Measurements from ENCODE around the gene PROSER2. TPM values are rescaled to one million over a fixed set of nuclear protein-coding genes. Genes with fewer than 3 reads are reported as not detected.
A peak's percentile ranks its signal among the peaks of the same experiment; 100 is the strongest.

Gene PROSER2
- total and polyA plus RNA-seq, 9 of the 15 experiments (the other 6 are each of a cell fraction or from before 2014, with no cell fraction given): 0.62 to 14.8 (median 2.9) TPM

- TF ChIP-seq, protein P1, sequence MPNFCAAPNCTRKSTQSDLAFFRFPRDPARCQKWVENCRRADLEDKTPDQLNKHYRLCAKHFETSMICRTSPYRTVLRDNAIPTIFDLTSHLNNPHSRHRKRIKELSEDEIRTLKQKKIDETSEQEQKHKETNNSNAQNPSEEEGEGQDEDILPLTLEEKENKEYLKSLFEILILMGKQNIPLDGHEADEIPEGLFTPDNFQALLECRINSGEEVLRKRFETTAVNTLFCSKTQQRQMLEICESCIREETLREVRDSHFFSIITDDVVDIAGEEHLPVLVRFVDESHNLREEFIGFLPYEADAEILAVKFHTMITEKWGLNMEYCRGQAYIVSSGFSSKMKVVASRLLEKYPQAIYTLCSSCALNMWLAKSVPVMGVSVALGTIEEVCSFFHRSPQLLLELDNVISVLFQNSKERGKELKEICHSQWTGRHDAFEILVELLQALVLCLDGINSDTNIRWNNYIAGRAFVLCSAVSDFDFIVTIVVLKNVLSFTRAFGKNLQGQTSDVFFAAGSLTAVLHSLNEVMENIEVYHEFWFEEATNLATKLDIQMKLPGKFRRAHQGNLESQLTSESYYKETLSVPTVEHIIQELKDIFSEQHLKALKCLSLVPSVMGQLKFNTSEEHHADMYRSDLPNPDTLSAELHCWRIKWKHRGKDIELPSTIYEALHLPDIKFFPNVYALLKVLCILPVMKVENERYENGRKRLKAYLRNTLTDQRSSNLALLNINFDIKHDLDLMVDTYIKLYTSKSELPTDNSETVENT (CRISPR knock-in tag; IDR thresholded peaks at IDR 0.05): no peak
- TF ChIP-seq RBM34 (IDR thresholded peaks at IDR 0.05; ENCODE audit: borderline replicate concordance, insufficient read depth, low read length) (no peak), ZNF76 (CRISPR knock-in tag; IDR thresholded peaks at IDR 0.05; ENCODE audit: borderline replicate concordance) (no peak), ZNF695 (CRISPR knock-in tag; IDR thresholded peaks at IDR 0.05) (no peak), HINFP (tag; conservative IDR thresholded peaks at IDR 0.05; ENCODE audit: low read depth) (no peak), ZNF212 (CRISPR knock-in tag; IDR thresholded peaks at IDR 0.05) (no peak), SAP30 (IDR thresholded peaks at IDR 0.05; ENCODE audit: borderline replicate concordance, insufficient read depth, low read depth, low read length, poor library complexity, severe bottlenecking) (no peak), SOX6 (IDR thresholded peaks at IDR 0.05) (peak; percentile 32; the same call in 1 of the 2 replicates)
- TF ChIP-seq, protein P2, sequence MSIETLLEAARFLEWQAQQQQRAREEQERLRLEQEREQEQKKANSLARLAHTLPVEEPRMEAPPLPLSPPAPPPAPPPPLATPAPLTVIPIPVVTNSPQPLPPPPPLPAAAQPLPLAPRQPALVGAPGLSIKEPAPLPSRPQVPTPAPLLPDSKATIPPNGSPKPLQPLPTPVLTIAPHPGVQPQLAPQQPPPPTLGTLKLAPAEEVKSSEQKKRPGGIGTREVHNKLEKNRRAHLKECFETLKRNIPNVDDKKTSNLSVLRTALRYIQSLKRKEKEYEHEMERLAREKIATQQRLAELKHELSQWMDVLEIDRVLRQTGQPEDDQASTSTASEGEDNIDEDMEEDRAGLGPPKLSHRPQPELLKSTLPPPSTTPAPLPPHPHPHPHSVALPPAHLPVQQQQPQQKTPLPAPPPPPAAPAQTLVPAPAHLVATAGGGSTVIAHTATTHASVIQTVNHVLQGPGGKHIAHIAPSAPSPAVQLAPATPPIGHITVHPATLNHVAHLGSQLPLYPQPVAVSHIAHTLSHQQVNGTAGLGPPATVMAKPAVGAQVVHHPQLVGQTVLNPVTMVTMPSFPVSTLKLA (conservative IDR thresholded peaks at IDR 0.05): peak in 1 of 2 experiments; percentile 55; a peak in 2 of 4 replicates
- TF ChIP-seq, protein P3, sequence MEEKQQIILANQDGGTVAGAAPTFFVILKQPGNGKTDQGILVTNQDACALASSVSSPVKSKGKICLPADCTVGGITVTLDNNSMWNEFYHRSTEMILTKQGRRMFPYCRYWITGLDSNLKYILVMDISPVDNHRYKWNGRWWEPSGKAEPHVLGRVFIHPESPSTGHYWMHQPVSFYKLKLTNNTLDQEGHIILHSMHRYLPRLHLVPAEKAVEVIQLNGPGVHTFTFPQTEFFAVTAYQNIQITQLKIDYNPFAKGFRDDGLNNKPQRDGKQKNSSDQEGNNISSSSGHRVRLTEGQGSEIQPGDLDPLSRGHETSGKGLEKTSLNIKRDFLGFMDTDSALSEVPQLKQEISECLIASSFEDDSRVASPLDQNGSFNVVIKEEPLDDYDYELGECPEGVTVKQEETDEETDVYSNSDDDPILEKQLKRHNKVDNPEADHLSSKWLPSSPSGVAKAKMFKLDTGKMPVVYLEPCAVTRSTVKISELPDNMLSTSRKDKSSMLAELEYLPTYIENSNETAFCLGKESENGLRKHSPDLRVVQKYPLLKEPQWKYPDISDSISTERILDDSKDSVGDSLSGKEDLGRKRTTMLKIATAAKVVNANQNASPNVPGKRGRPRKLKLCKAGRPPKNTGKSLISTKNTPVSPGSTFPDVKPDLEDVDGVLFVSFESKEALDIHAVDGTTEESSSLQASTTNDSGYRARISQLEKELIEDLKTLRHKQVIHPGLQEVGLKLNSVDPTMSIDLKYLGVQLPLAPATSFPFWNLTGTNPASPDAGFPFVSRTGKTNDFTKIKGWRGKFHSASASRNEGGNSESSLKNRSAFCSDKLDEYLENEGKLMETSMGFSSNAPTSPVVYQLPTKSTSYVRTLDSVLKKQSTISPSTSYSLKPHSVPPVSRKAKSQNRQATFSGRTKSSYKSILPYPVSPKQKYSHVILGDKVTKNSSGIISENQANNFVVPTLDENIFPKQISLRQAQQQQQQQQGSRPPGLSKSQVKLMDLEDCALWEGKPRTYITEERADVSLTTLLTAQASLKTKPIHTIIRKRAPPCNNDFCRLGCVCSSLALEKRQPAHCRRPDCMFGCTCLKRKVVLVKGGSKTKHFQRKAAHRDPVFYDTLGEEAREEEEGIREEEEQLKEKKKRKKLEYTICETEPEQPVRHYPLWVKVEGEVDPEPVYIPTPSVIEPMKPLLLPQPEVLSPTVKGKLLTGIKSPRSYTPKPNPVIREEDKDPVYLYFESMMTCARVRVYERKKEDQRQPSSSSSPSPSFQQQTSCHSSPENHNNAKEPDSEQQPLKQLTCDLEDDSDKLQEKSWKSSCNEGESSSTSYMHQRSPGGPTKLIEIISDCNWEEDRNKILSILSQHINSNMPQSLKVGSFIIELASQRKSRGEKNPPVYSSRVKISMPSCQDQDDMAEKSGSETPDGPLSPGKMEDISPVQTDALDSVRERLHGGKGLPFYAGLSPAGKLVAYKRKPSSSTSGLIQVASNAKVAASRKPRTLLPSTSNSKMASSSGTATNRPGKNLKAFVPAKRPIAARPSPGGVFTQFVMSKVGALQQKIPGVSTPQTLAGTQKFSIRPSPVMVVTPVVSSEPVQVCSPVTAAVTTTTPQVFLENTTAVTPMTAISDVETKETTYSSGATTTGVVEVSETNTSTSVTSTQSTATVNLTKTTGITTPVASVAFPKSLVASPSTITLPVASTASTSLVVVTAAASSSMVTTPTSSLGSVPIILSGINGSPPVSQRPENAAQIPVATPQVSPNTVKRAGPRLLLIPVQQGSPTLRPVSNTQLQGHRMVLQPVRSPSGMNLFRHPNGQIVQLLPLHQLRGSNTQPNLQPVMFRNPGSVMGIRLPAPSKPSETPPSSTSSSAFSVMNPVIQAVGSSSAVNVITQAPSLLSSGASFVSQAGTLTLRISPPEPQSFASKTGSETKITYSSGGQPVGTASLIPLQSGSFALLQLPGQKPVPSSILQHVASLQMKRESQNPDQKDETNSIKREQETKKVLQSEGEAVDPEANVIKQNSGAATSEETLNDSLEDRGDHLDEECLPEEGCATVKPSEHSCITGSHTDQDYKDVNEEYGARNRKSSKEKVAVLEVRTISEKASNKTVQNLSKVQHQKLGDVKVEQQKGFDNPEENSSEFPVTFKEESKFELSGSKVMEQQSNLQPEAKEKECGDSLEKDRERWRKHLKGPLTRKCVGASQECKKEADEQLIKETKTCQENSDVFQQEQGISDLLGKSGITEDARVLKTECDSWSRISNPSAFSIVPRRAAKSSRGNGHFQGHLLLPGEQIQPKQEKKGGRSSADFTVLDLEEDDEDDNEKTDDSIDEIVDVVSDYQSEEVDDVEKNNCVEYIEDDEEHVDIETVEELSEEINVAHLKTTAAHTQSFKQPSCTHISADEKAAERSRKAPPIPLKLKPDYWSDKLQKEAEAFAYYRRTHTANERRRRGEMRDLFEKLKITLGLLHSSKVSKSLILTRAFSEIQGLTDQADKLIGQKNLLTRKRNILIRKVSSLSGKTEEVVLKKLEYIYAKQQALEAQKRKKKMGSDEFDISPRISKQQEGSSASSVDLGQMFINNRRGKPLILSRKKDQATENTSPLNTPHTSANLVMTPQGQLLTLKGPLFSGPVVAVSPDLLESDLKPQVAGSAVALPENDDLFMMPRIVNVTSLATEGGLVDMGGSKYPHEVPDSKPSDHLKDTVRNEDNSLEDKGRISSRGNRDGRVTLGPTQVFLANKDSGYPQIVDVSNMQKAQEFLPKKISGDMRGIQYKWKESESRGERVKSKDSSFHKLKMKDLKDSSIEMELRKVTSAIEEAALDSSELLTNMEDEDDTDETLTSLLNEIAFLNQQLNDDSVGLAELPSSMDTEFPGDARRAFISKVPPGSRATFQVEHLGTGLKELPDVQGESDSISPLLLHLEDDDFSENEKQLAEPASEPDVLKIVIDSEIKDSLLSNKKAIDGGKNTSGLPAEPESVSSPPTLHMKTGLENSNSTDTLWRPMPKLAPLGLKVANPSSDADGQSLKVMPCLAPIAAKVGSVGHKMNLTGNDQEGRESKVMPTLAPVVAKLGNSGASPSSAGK (IDR thresholded peaks at IDR 0.05): no peak
These were observed 1.7 kb downstream of the PROSER2 start (continued) for GRCh38 chr10:11824825-11825224.
